OCI-LY1 (cell line): ENCODE measurements around the gene LARGE2.

Experiments
- H2AFZ ChIP-seq: fragments of 200-600 bp; sonication (generic), shearing (Covaris generic); 2 replicates; pipeline ENCODE4 v1.6.0; 2014; ENCODE audit warnings: antibody characterized with exemption, mild to moderate bottlenecking, low read length
- H3F3A ChIP-seq: fragments of 200-600 bp; sonication (generic), shearing (Covaris generic); 2 replicates; pipeline ENCODE4 v1.6.0; 2014; ENCODE audit warnings: mild to moderate bottlenecking, antibody characterized with exemption, low read length, moderate library complexity; ENCODE audit not compliant: insufficient read depth
- H3K27ac ChIP-seq: fragments of 200-600 bp; sonication (generic); 2 replicates; pipeline ENCODE4 v1.5.1; 2014; ENCODE audit warnings: low read length, mixed run types, mild to moderate bottlenecking, low read depth; ENCODE audit not compliant: poor library complexity, severe bottlenecking
- H3K27me3 ChIP-seq: fragments of 200-600 bp; sonication (generic); 2 replicates; pipeline ENCODE4 v1.6.0; 2014; ENCODE audit warnings: antibody characterized with exemption, mild to moderate bottlenecking, low read length, moderate library complexity; ENCODE audit not compliant: insufficient read depth
- H3K36me3 ChIP-seq: fragments of 200-600 bp; sonication (generic); 2 replicates; pipeline ENCODE4 v1.6.1; 2014; ENCODE audit warnings: mild to moderate bottlenecking, antibody characterized with exemption, low read length, moderate library complexity, mixed read lengths; ENCODE audit not compliant: insufficient read depth
- H3K4me1 ChIP-seq: fragments of 200-600 bp; sonication (generic); 2 replicates; pipeline ENCODE4 v1.5.1; 2014; ENCODE audit warnings: mild to moderate bottlenecking, low read length, moderate library complexity; ENCODE audit not compliant: insufficient read depth, severe bottlenecking
- H3K4me2 ChIP-seq: fragments of 200-600 bp; sonication (generic), shearing (Covaris generic); 2 replicates; pipeline ENCODE4 v1.6.1; 2014; ENCODE audit warnings: low read length
- H3K4me3 ChIP-seq: fragments of 200-600 bp; sonication (generic); 2 replicates; pipeline ENCODE4 v1.5.1; 2014; ENCODE audit warnings: low read length, low read depth, mild to moderate bottlenecking, mixed read lengths; ENCODE audit not compliant: poor library complexity, severe bottlenecking
- H3K79me2 ChIP-seq: fragments of 200-600 bp; shearing (Covaris generic); 2 replicates; pipeline ENCODE4 v1.6.1; 2016; ENCODE audit warnings: mixed run types, low read length, mixed read lengths; ENCODE audit not compliant: insufficient read depth
- H3K9ac ChIP-seq: fragments of 200-600 bp; sonication (generic), shearing (Covaris generic); 2 replicates; pipeline ENCODE4 v1.6.1; 2014; ENCODE audit warnings: mild to moderate bottlenecking, low read length, mixed read lengths
- H3K9me2 ChIP-seq: fragments of 200-600 bp; sonication (generic), shearing (Covaris generic); 2 replicates; pipeline ENCODE4 v1.6.1; 2014; ENCODE audit warnings: low read depth, mild to moderate bottlenecking, low read length, mixed read lengths
- H3K9me3 ChIP-seq: fragments of 200-600 bp; shearing (Covaris generic); 2 replicates; pipeline ENCODE4 v1.6.1; 2014; ENCODE audit warnings: low read length, mixed read lengths
- H4K20me1 ChIP-seq: fragments of 200-600 bp; sonication (generic), shearing (Covaris generic); 2 replicates; pipeline ENCODE4 v1.6.0; 2016; ENCODE audit warnings: mild to moderate bottlenecking, low read length; ENCODE audit not compliant: insufficient read depth
- CTCF ChIP-seq: fragments of 200-600 bp; sonication (generic), shearing (Covaris generic); IDR thresholded peaks from 2 replicates; pipeline ENCODE4 v1.5.1; 2017; ENCODE audit warnings: mild to moderate bottlenecking, antibody characterized with exemption, low read length, moderate library complexity, mixed read lengths
- EZH2 ChIP-seq: fragments of 200-600 bp; sonication (generic), shearing (Covaris generic); IDR thresholded peaks from 2 replicates; pipeline ENCODE4 v1.8.0; 2017; ENCODE audit warnings: borderline replicate concordance, mixed run types, mild to moderate bottlenecking, antibody characterized with exemption, low read length, moderate library complexity, mixed read lengths

LARGE2 gene

GRCh38 chr11:45922425-45923082, at the start of gene LARGE2:
Gene LARGE2 (plus strand): TSS chr11:45922656. CDS start chr11:45922883, 227 bp downstream.
- Histone ChIP-seq H3K4me1 (peaks cover 32% of the 10 kb centered on the region), H3K4me3 (peak within 1 kb of the TSS; percentile 53), H3K9me2 (no peaks in the 10 kb centered on the region), H3F3A (no peaks in the 10 kb centered on the region), H3K79me2 (no peaks in the 10 kb centered on the region), H3K27me3 (no peaks in the 10 kb centered on the region; the same call in 1 of the 2 replicates), H3K9me3 (no peaks in the 10 kb centered on the region), H2AFZ (no peak within 1 kb of the TSS), H3K9ac (peak within 1 kb of the TSS; percentile 19; the same call in 1 of the 2 replicates), H3K27ac (no peak within 1 kb of the TSS), H3K4me2 (peak within 1 kb of the TSS; percentile 54), H3K36me3 (no peaks in the 10 kb centered on the region), H4K20me1 (no peaks in the 10 kb centered on the region)
- TF ChIP-seq CTCF (no peak), EZH2 (no peak)

- Histone ChIP-seq H2AFZ (no peak overlapping the region), H3K4me3 (no peak overlapping the region), H3K9ac (no peak overlapping the region), H4K20me1 (no peaks in the 10 kb centered on the region), H3K36me3 (peaks cover 56% of the 10 kb centered on the region), H3K27ac (no peak overlapping the region), H3F3A (no peaks in the 10 kb centered on the region), H3K9me2 (no peaks in the 10 kb centered on the region), H3K9me3 (no peaks in the 10 kb centered on the region), H3K4me1 (no peaks in the 10 kb centered on the region), H3K4me2 (no peak overlapping the region), H3K27me3 (no peaks in the 10 kb centered on the region), H3K79me2 (no peaks in the 10 kb centered on the region)
- no peak for TF ChIP-seq CTCF
- no peak for TF ChIP-seq EZH2
Observed at GRCh38 chr11:45876401-45876800, 46.1 kb upstream of the LARGE2 start.

- H3K9me3 ChIP-seq = no peaks in the 10 kb centered on the region
Observed at GRCh38 chr11:45877221-45877620, 45.2 kb upstream of the LARGE2 start.

More at GRCh38 chr11:45877221-45877620, 45.2 kb upstream of the LARGE2 start:
- Histone ChIP-seq H3K79me2 (no peaks in the 10 kb centered on the region), H4K20me1 (no peaks in the 10 kb centered on the region), H3K9ac (no peak overlapping the region), H3K9me2 (no peaks in the 10 kb centered on the region), H3K4me3 (no peak overlapping the region), H3K36me3 (peaks cover 48% of the 10 kb centered on the region), H3K27ac (no peak overlapping the region), H3F3A (no peaks in the 10 kb centered on the region), H3K27me3 (no peaks in the 10 kb centered on the region), H2AFZ (no peak overlapping the region), H3K4me1 (no peaks in the 10 kb centered on the region), H3K4me2 (no peak overlapping the region)
- TF ChIP-seq CTCF (no peak), EZH2 (no peak)
